ENCODE measurements around the gene NR5A2.

NR5A2 gene

GRCh38 chr1:200035956-200036618, 8.6 kb downstream of the NR5A2 start:
- no peak for DNase-seq (ENCODE audit: low spot score)

- no peak for DNase-seq (ENCODE audit: low spot score)
Measured at GRCh38 chr1:200036619-200037270, 9.2 kb downstream of the NR5A2 start.

- DNase-seq (ENCODE audit: low spot score) = no peak
Measured at GRCh38 chr1:200037501-200037900, 10.0 kb downstream of the NR5A2 start.

GRCh38 chr1:200037904-200038303, 10.4 kb downstream of the NR5A2 start:
- DNase-seq (ENCODE audit: low spot score) = no peak

- DNase-seq (ENCODE audit: low spot score) = no peak
Measured at GRCh38 chr1:200038325-200038980, 10.9 kb downstream of the NR5A2 start.

GRCh38 chr1:200038981-200039848, 11.7 kb downstream of the NR5A2 start:
- no peak for DNase-seq (ENCODE audit: low spot score)

GRCh38 chr1:200039849-200040474, 12.5 kb downstream of the NR5A2 start:
- DNase-seq (ENCODE audit: low spot score) = no peak

- no peak for DNase-seq (ENCODE audit: low spot score)
Measured at GRCh38 chr1:200040481-200041138, 13.1 kb downstream of the NR5A2 start.

GRCh38 chr1:200041337-200042118, 14.0 kb downstream of the NR5A2 start:
- DNase-seq (ENCODE audit: low spot score) = no peak

- DNase-seq (ENCODE audit: low spot score) = no peak
Measured at GRCh38 chr1:200042119-200042551, 14.6 kb downstream of the NR5A2 start.

- DNase-seq (ENCODE audit: low spot score) = peak; percentile 67
Measured at GRCh38 chr1:200042552-200043335, 15.2 kb downstream of the NR5A2 start.

GRCh38 chr1:200043336-200043668, 15.8 kb downstream of the NR5A2 start:
- DNase-seq (ENCODE audit: low spot score) = no peak

- no peak for DNase-seq (ENCODE audit: low spot score)
Measured at GRCh38 chr1:200046115-200046514, 18.6 kb downstream of the NR5A2 start.

- DNase-seq (ENCODE audit: low spot score) = no peak
Measured at GRCh38 chr1:200048244-200048643, 20.7 kb downstream of the NR5A2 start.

GRCh38 chr1:200049810-200050209, 22.3 kb downstream of the NR5A2 start:
- DNase-seq (ENCODE audit: low spot score) = no peak

- no peak for DNase-seq (ENCODE audit: low spot score)
Measured at GRCh38 chr1:200051620-200052019, 24.1 kb downstream of the NR5A2 start.

GRCh38 chr1:200053091-200053490, 25.6 kb downstream of the NR5A2 start:
- DNase-seq (ENCODE audit: low spot score) = no peak

GRCh38 chr1:200053646-200054045, 26.1 kb downstream of the NR5A2 start:
- no peak for DNase-seq (ENCODE audit: low spot score)

GRCh38 chr1:200058341-200058740, 30.8 kb downstream of the NR5A2 start:
- DNase-seq (ENCODE audit: low spot score) = no peak

GRCh38 chr1:200062143-200062542, 34.6 kb downstream of the NR5A2 start:
- DNase-seq (ENCODE audit: low spot score) = no peak
